Fibroblast of villous mesenchyme (primary cell): ENCODE measurements around the gene IL16. TPM values are rescaled to one million over a fixed set of nuclear protein-coding genes. Genes with fewer than 3 reads are reported as not detected.
"Not testable (repeated sequence)": the region's sequence is repeated elsewhere in the genome, so short reads cannot be mapped to it uniquely, and the experiment has no call there.

Experiments used
- DNase-seq: peaks from one replicate; pipeline ENCODE4 v3.0.0-alpha.2; 2010; ENCODE audit warnings: low read depth
- H3K4me3 ChIP-seq: 2 replicates; pipeline ENCODE4 v1.5.1; 2011; ENCODE audit warnings: low read depth, mild to moderate bottlenecking, low read length
- total RNA-seq: library from RNA; depleted of rRNA; stranded (reverse); fragments of >200 nt; gene quantifications from 2 replicates; pipeline ENCODE4 v1.2.3, GENCODE V29; 2012
- TF ChIP-seq, protein P1 (sequence below): IDR thresholded peaks from 2 replicates; pipeline ENCODE4 v1.5.1; 2012; ENCODE audit warnings: low read depth, mild to moderate bottlenecking, low read length; ENCODE audit not compliant: insufficient read depth

Gene IL16
- total RNA-seq, 1 donor: not detected

DNA sequence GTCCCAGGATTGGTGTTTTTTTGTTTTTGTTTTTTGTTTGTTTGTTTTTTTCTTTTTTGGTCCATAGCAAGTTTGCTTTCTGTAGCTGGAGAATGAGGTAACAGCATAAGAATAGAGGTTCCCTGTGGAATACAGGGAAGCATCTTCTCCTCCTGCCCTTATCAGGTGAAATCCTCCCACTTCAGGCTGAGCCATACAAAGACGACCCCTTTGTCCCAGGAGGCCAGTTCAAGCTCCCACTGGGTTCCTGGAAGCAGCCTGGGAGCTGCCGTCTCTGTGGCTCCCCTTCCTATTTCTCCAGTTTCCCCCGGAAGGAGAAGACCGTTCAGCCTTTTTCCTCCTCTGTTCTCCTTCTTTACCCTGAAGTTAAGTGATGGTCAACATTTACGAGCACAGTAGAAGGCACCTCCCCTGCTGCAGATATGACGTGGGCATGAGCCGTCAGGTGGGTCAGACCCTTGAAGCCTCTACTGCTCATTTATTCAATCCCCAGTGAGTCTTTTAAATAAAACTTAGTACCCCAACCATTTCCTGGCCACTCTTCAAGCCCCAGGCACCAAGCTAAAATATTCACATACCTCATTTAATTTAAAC, 1.1 kb downstream of the IL16 start:
- no peak for DNase-seq
- TF ChIP-seq, protein P1, sequence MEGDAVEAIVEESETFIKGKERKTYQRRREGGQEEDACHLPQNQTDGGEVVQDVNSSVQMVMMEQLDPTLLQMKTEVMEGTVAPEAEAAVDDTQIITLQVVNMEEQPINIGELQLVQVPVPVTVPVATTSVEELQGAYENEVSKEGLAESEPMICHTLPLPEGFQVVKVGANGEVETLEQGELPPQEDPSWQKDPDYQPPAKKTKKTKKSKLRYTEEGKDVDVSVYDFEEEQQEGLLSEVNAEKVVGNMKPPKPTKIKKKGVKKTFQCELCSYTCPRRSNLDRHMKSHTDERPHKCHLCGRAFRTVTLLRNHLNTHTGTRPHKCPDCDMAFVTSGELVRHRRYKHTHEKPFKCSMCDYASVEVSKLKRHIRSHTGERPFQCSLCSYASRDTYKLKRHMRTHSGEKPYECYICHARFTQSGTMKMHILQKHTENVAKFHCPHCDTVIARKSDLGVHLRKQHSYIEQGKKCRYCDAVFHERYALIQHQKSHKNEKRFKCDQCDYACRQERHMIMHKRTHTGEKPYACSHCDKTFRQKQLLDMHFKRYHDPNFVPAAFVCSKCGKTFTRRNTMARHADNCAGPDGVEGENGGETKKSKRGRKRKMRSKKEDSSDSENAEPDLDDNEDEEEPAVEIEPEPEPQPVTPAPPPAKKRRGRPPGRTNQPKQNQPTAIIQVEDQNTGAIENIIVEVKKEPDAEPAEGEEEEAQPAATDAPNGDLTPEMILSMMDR: no peak
- no peak overlapping the region for H3K4me3 ChIP-seq

DNA sequence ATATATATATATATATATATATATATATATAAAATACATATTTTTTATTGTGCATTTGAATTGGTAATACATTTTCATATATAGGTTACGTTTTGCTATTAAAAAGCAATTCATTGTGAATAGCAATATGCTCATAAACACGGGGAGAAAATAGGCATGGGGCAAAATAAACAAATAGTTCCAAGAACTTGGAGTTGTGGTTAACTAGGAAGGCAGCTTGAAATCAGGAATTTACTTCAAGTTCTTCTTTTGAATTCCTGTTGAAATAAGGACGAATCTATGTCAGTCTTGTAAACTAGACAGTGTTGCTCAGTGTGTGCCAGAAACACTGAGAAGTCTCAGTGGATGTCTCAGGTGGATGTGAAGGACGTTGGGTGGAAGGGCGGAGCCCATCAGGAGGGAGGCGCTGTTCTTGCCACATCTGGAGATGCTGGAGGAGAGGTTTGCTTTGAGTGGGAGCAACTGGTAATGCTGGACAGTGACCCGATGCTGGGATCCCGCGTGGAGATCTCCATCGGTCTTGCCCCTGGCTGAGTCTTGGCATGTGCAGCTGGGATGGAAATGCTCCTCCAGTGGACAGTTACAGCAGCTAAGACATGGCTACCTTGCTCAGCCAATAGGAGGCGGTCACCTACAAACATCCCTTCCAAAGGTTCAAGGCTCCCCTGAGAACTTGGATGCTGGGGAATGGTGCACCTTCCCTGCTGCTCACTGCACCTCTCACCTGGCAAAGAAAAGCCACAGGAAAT, 2.5 kb downstream of the IL16 start:
- no peak overlapping the region for H3K4me3 ChIP-seq
- no peak for DNase-seq
- TF ChIP-seq, protein P1: no peak

DNA sequence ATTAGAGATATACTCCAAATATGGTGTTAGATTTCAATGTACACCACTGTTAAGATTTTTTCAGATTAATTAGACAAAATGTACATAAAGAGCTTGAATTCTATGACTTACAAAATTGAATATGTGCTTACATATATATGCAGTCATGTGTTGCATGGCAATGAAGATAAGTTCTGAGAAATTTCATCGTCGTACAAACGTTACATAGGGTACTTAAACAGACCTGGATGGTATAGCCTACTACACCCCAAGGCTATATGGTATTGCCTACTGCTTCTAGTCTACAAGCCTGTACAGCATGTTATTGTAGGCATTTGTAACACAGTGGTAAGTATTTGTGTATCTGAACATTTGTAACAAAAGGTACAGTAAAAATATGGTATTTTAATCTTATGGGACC, 9.3 kb downstream of the IL16 start:
- TF ChIP-seq, protein P1: no peak
- H3K4me3 ChIP-seq: no peak overlapping the region
- no peak for DNase-seq

DNA sequence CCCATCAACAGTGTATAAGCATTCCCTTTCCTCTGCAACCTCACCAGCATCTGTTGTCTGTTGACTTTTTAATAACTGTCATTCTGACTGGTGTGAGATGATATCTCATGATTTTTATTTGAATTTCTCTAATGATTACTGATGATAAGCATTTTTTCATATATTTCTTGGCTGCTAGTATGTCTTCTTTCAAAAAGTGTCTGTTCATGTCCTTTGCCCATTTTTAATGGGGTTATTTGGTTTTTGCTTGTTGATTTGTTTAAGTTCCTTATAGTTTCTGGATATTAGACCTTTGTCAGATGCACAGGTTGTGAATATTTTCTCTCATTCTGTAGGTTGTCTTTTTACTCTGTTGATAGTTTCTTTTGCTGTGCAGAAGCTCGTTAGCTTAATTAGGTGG, 11.3 kb downstream of the IL16 start:
- DNase-seq, H3K4me3 ChIP-seq: not testable (repeated sequence)

DNA sequence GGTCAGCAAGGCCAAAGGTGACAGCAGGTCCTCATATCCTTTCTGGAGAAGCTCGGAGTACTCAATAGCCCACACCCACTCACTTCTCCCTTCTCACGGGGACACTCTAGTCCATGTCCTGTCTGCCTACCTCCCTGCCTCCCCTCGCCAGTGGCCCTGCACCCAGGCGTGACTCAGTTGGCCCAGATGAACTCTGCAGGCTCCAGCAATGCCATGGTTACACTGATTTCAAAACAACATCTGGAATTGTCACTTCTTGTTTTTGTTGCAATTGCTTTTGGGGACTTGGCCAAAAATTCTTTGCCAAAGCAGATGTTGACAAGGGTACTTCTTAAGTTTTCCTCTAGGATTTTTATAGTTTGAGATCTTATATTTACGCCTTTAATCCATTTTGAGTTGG, 13.0 kb downstream of the IL16 start:
- H3K4me3 ChIP-seq: no peak overlapping the region
- TF ChIP-seq, protein P1: no peak
- no peak for DNase-seq

DNA sequence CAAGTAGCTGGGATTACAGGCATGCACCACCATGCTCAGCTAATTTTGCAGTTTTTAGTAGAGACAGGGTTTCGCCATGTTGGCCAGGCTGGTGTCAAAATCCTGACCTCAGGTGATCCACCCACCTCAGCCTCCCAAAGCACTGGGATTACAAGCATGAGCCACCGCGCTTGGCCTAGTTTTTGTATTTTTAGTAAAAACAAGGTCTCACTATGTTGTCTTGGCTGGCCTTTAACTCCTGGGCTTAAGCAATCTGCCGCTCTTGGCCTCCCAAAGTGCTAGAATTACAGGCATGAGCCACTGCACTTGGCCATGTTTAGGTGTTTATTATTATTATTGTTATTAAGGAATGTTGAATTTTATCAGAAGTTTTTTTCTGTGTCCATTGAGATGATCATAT, 14.7 kb downstream of the IL16 start:
- DNase-seq: no peak
- TF ChIP-seq, protein P1: no peak
- H3K4me3 ChIP-seq: no peak overlapping the region

DNA sequence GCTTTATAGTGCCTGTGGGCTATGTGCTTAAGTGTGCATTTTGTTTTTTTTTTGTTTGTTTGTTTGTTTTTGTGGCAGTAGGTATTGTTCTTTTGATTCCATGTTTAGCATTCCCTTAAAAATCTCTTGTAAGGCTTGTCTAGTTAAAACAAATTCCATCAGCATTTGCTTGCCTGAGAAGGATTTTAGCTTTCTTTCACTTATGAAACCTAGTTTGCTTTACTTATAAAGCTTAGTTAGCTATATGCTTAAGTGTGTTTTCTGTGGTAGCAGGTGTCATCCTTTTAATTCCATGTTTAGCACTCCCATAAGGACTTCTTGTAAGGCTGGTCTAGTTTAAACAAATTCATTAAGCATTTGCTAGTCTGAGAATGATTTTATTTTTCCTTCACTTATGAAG, 17.3 kb downstream of the IL16 start:
- H3K4me3 ChIP-seq: no peak overlapping the region
- DNase-seq: no peak
- TF ChIP-seq, protein P1: no peak
